Stimulated activated CD4-positive, alpha-beta T cell treated with anti-CD3 and anti-CD28 coated beads, Interleukin-4, amount 100 ng/mL, for 48 hours (primary cell): ENCODE results near the gene PGAM1.
"Not testable (repeated sequence)": the region's sequence is repeated elsewhere in the genome, so short reads cannot be mapped to it uniquely, and the experiment has no call there.

ENCODE experiments used
- DNase-seq, 2 donors: peaks; one replicate each; pipeline ENCODE4 v3.0.0-alpha.2; 2020; ENCODE audit warnings: low read depth in 2 of 2

PGAM1 gene

DNA sequence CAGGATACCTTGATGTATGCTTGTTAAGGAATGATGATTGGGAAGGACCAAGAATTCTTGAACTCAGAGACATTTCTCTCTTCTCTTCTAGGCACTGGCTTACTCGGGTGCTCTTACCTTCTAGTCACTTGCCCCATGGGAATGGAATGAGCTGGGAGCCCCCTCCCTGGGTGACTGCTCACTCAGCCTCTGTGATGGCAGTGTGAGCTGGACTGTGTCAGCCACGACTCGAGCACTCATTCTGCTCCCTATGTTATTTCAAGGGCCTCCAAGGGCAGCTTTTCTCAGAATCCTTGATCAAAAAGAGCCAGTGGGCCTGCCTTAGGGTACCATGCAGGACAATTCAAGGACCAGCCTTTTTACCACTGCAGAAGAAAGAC lies 30.7 kb downstream of the PGAM1 start:
- no peak for DNase-seq

DNA sequence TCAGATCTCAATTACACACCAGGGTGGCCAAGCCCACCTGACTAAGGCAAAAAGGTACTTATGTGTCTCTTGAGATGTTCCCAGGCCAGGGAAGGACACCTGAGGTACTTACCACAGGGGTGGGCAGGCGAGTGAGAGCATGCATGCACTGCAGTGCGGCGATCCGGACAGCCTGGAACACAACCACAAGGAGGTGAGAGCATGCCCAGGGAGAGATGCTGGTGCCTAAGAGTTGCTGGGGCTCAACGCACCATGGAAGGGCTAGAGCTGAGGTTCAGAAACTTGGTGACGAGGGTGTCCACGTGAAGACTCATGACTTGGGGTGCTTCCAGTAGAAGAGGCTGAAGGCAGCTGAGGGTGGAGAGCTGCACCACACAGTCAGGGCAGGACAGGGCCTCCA lies 33.1 kb downstream of the PGAM1 start:
- no peak for DNase-seq

DNA sequence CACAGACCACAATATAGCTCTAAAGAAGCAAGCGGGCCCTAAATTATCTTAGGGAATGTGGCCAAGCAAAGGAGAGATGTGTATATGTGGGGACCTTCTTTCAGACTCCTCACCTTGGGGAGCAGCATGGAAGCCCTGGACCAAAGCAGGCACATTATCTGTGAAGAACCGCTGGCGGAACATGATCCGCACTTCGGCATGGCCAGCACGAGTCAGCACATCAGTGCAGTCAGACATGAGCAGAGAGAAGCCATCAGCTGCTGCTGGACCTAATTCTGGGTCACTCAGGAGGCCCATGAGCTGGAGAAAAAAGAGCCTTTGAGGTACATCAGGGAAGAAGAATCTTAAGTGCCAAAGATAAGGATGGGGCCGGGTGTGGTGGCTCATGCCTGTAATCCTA lies 33.9 kb downstream of the PGAM1 start:
- no peak for DNase-seq

GRCh38 chr10:97462309-97462708 lies 36.3 kb downstream of the PGAM1 start:
- DNase-seq, result no peak

DNA sequence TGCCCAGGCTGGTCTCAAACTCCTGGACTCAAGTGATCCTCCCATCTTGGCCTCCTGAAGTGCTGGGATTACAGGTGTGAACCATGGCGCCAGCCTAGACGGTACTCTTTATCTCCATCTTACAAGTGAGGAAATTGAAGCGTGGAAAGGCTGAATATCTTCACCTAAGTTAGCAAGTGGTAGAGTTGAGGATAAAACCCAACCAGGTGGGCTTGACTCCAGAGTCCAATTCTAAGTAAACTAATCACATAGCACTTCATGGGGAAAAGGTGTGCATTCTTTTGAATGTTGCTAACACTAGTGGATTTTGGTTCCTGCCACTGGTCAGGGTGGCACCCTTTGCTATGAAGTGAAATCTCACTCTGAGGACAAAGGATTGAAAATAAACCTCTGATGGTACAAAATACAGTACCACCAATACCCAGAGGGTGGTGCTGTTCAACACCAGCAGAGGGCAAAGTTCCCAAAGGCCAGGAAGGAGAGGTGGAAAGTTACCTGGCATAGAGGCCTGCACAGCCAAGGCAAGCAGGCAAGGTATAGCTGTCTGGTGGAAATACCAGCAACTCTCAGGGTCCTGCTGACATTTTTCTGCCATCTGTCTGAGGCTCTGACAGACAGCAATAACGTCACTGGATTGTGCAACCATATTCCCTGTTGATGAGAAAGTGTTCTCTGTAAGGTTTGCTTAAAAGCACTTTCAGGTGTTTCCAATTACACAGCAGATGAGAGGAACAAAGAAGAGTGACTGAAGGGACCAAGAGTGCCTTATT lies 37.6 kb downstream of the PGAM1 start:
- no peak for DNase-seq

DNA sequence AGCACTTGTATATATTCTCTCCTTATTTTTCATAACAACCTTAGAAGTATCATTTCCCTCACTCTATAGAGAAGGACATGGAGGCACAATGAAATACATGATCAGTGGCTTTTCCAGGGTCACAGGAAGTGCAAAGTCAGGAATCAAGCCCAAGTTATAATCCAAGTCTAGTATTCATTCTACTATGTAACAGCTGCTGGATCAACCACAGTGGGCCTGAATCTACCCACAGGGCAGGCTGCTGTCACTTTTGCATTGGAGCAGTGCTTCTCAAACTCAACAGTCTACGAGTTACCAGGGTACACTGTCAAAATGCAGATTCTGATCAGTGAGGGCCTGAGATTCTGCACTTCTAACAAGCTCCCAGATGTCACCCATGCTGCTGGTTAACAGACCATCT lies 38.2 kb downstream of the PGAM1 start:
- no peak for DNase-seq

GRCh38 chr10:97465982-97466381 lies 40.0 kb downstream of the PGAM1 start:
- no peak for DNase-seq

DNA sequence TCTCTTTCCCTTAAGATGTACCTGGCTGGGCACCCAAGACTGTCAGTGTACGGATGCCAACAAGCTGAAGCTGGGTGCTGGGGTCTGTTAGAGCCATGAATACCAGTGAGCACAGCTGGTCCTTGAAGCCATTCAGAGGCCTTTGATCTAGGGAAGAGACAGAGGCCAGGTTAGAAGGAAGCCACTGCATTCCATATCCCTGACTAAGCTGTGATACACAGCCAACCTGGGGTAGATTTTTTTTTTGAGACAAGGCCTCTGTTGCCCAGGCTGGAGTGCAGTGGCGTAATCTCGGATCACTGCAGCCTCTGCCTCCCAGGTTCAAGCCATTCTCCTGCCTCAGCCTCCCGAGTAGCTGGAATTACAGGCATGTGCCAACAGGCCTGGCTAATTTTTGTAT lies 40.8 kb downstream of the PGAM1 start:
- no peak for DNase-seq

DNA sequence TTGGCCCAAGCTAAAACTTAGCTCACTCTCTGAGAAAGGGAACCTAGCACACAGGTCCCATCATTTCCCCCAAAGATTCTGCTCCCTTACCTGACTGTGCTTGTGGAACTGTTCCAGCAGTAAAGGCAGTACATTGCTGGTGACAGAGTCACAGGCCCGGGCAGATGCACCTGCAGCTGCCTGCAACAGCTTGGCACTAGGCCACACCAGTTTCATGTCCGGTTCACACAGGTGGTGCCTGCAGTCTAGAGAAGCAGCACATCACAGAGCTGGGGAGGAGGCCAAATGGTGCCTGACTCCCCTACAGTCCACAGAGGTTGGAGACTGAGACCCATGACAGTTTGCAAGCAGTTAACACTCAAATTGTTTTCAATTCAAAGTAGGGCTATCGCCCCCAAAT lies 42.2 kb downstream of the PGAM1 start:
- no peak for DNase-seq

DNA sequence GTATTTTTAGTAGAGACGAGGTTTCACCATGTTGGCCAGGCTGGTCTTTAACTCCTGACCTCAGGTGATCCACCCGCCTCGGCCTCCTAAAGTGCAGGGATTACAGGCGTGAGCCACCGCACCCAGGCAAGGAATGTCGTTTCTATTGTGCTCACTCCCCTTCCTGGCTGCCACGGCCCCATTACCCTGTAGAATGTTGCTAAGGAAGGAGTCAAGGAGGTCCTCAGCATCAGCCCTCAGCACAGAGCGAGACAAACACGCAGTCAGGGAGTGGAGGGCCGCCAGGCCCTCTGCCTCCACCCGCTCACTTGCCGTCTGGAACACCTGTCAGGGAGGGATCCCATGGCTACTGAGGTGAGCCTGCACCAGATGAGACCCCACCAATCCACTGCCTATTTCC lies 42.8 kb downstream of the PGAM1 start:
- not testable (repeated sequence) for DNase-seq

DNA sequence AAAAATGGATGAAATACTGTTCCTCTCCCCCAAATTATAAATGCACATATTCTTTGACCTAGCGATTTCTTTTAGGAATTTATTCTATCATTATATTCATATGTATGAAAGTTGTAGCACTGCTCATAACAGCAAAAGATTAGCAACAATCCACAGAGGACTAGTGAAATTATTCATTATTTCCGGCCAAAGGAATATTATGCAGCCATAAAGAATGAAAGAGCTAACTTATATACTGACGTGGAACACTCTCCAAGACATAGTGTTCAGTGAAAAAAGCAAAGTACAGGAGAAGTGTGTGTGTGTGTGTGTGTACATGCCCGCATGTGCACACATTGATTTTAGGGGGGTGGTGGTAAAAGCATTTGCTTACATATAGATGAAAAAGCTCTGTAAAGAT lies 48.9 kb downstream of the PGAM1 start:
- DNase-seq, result no peak

GRCh38 chr10:97475936-97476594 lies 50.1 kb downstream of the PGAM1 start:
- DNase-seq, result no peak

GRCh38 chr10:97479410-97479809 lies 53.4 kb downstream of the PGAM1 start:
- not testable (repeated sequence) for DNase-seq

DNA sequence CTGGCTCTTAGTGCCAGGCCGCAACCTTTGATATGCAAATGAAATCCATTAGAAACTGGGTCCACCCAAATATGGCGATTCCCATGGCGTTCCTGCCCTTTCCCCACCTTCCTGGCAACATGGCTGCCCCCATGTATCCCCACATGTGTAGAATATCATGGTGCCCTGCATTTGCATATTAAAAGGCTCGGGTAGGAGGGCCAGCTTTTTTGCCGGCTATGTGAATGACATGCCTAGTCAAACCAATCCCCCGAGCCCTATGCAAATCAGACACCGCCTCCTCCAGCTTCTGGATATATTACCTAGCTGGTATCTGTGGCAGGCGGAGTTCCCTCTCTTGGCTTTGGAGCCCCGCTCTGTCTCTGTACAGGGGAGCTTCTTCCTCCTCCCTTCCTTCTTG lies 53.9 kb downstream of the PGAM1 start:
- no peak for DNase-seq

DNA sequence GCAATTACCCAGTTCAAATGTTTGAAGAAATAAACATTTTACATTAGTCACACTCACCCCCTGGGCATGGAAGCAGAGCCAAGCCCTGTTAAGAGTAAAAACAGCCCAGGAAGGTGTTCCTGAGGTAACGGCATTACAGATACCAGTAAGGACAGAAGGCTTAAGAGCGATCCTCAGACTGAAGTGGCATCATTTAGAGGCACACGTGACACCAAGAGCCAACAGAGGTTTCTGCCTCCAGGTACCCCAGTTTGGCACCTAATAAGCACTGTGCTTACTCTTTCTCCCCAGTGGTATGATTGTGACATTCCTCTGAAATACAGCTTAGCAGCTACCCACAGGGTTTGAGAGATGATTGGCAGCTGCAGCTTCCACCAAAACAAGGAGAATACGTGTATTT lies 55.1 kb downstream of the PGAM1 start:
- no peak for DNase-seq

GRCh38 chr10:97482381-97482780 lies 56.4 kb downstream of the PGAM1 start:
- no peak for DNase-seq
